Vagina (tissue), 2 donors: ENCODE measurements around the gene RAB4B. TPM values are rescaled to one million over a fixed set of nuclear protein-coding genes. Genes with fewer than 3 reads are reported as not detected.

Experiments used
- DNase-seq, 2 donors: peaks; one replicate each; pipeline ENCODE4 v3.0.0-alpha.2; 2017; ENCODE audit errors: extremely low spot score in 2 of 2
- H3K27ac ChIP-seq: fragments of 200-600 bp; sonication (generic); one replicate; pipeline ENCODE4 v1.5.1; 2019
- H3K27me3 ChIP-seq: fragments of 200-600 bp; sonication (generic); one replicate; pipeline ENCODE4 v1.5.1; 2019
- H3K36me3 ChIP-seq, 2 donors: fragments of 200-600 bp; sonication (generic); one replicate each; pipeline ENCODE4 v1.5.1; 2017 to 2019
- H3K4me1 ChIP-seq: fragments of 200-600 bp; sonication (generic); one replicate; pipeline ENCODE4 v1.5.1; 2019
- H3K4me3 ChIP-seq, 2 donors: fragments of 200-600 bp; sonication (generic); 1 replicate in 1 of 2; 2 replicates in 1 of 2; pipeline ENCODE4 v1.5.1; 2016 to 2019
- H3K9me3 ChIP-seq: fragments of 200-600 bp; sonication (generic); one replicate; pipeline ENCODE4 v1.5.1; 2019
- CTCF ChIP-seq, 3 experiments: fragments of 450-650 bp in 2 of 3; fragments of 200-600 bp in 1 of 3; sonication (generic) in 1 of 3; IDR thresholded peaks; one replicate each; pipeline ENCODE4 v1.5.1; 2017 to 2019; ENCODE audit warnings: antibody characterized with exemption in 3 of 3, mild to moderate bottlenecking in 2 of 3, moderate library complexity in 2 of 3
- POLR2A ChIP-seq, 2 donors: fragments of 450-650 bp; IDR thresholded peaks; one replicate each; pipeline ENCODE4 v1.6.1; 2017; ENCODE audit warnings: antibody characterized with exemption in 2 of 2, mild to moderate bottlenecking in 2 of 2, moderate library complexity in 2 of 2
- POLR2AphosphoS5 ChIP-seq, 2 donors: sonication (generic); formaldehyde crosslinking; IDR thresholded peaks; one replicate each; pipeline ENCODE4 v1.9.0; 2017; ENCODE audit warnings: antibody characterized with exemption in 2 of 2, mild to moderate bottlenecking in 2 of 2, low read depth in 1 of 2; ENCODE audit not compliant: insufficient read depth in 1 of 2
- intact Hi-C: fragments of 100-400 bp; cut with DNase I; formaldehyde crosslinking; loops from one replicate; pipeline ENCODE4 v1.15.1; 2023
- total RNA-seq: library from RNA; depleted of rRNA; stranded (reverse); fragments of >200 nt; gene quantifications from one replicate; pipeline ENCODE4 v1.2.3, GENCODE V29; 2016

RAB4B gene
- total RNA-seq, 1 donor from 2014 or later: 22.3 TPM

- H3K27me3 ChIP-seq: no peaks in the 10 kb centered on the region
- no peak for DNase-seq
- intact Hi-C loops: no loop called here
- H3K4me3 ChIP-seq: no peak overlapping the region
- peak overlapping the region; percentile 45 for H3K27ac ChIP-seq
- H3K36me3 ChIP-seq: peaks cover 0 to 5% of the 10 kb centered on the region in 2 donors
- TF ChIP-seq POLR2AphosphoS5 (IDR thresholded peaks at IDR 0.05; ENCODE audit: insufficient read depth in 1 of 2, low read depth in 1 of 2) (no peak), CTCF (IDR thresholded peaks at IDR 0.05) (no peak), POLR2A (IDR thresholded peaks at IDR 0.05) (no peak)
- H3K9me3 ChIP-seq: no peaks in the 10 kb centered on the region
- H3K4me1 ChIP-seq: peaks cover 27% of the 10 kb centered on the region
These were observed 33.3 kb upstream of the RAB4B start for GRCh38 chr19:40744554-40745401.

- Histone ChIP-seq H3K4me3 (no peak overlapping the region), H3K27me3 (no peaks in the 10 kb centered on the region), H3K27ac (peak overlapping the region; percentile 45), H3K36me3 (peaks cover 0 to under 1% of the 10 kb centered on the region in 2 donors), H3K9me3 (no peaks in the 10 kb centered on the region), H3K4me1 (peaks cover 24% of the 10 kb centered on the region)
- DNase-seq: no peak
- intact Hi-C loops: no loop called here
- TF ChIP-seq POLR2A (IDR thresholded peaks at IDR 0.05) (no peak), POLR2AphosphoS5 (IDR thresholded peaks at IDR 0.05; ENCODE audit: insufficient read depth in 1 of 2, low read depth in 1 of 2) (no peak), CTCF (IDR thresholded peaks at IDR 0.05) (no peak)
These were observed 32.7 kb upstream of the RAB4B start for GRCh38 chr19:40745402-40745780.

GRCh38 chr19:40747536-40747935 lies 30.5 kb upstream of the RAB4B start:
- TF ChIP-seq POLR2A (IDR thresholded peaks at IDR 0.05) (no peak), CTCF (IDR thresholded peaks at IDR 0.05) (no peak), POLR2AphosphoS5 (IDR thresholded peaks at IDR 0.05; ENCODE audit: insufficient read depth in 1 of 2, low read depth in 1 of 2) (no peak)
- Histone ChIP-seq H3K27me3 (no peaks in the 10 kb centered on the region), H3K9me3 (no peaks in the 10 kb centered on the region), H3K4me1 (peaks cover 20% of the 10 kb centered on the region), H3K36me3 (no peaks in the 10 kb centered on the region), H3K4me3 (no peak overlapping the region), H3K27ac (no peak overlapping the region)
- intact Hi-C loops: no loop called here
- DNase-seq: no peak

GRCh38 chr19:40750058-40750873 lies 27.8 kb upstream of the RAB4B start, which contains the start of gene ACTMAP:
Gene ACTMAP, minus strand, starts transcription at chr19:40750477. Its CDS starts 674 bp downstream, at chr19:40749803.
- H3K27ac ChIP-seq: peak within 1 kb of the TSS; percentile 92
- TF ChIP-seq POLR2A (IDR thresholded peaks at IDR 0.05) (peak; percentile 76 to 88), POLR2AphosphoS5 (IDR thresholded peaks at IDR 0.05; ENCODE audit: insufficient read depth in 1 of 2, low read depth in 1 of 2) (peak; percentile 63 to 93), CTCF (IDR thresholded peaks at IDR 0.05) (no peak)
- no peaks in the 10 kb centered on the region for H3K27me3 ChIP-seq
- H3K36me3 ChIP-seq: peaks cover 0 to 1% of the 10 kb centered on the region in 2 donors
- peak within 1 kb of the TSS; percentile 68 to 73 for H3K4me3 ChIP-seq
- intact Hi-C loops: loop anchor here (10.0 kb wide), 1 partner anchor 55 kb away; no protein-coding TSS in a partner anchor
- peaks cover 45% of the 10 kb centered on the region for H3K4me1 ChIP-seq
- peak; percentile 100 for DNase-seq
- H3K9me3 ChIP-seq: no peaks in the 10 kb centered on the region
